GM18498 (cell line): ENCODE measurements around the gene YAP1.
A peak's percentile ranks its signal among the peaks of the same experiment; 100 is the strongest.
"Not testable (repeated sequence)": the region's sequence is repeated elsewhere in the genome, so short reads cannot be mapped to it uniquely, and the experiment has no call there.

Source experiments
- ATAC-seq: cut with Tn5 transposase; IDR thresholded peaks from one replicate; pipeline ENCODE4 v1.9.1; 2021; ENCODE audit warnings: mild to moderate bottlenecking, moderate library complexity; ENCODE audit not compliant: unreplicated experiment

The YAP1 gene

DNA sequence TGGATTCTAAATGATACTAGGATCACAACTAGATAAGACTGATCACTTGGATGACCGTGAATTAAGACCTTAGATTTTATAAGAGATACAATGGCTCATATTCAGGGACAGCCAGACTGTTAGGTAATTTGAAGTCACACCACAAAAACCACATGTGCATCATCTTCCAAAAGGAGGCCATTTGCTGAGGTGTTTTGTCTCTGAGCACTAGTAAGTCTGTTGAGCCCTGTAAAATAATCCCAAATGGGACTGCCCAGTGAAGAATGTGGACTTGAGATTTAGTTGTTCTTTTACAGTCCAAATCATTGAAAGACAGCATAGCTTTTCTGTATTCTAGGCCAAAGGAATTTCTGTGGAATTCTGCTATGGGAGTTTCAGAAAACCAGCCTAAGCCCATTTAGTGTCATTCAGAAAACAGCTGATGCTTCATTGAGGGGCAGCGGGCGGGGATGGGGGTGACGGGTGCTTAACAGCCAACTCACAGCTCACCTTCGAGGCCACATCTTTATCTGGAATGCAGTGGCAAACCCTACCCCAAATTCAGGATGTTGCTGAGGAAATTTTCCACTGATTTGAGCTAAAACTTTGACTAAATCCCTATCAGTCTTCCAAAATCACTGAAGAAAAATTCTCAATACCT is 127.0 kb downstream of the YAP1 start:
- no peak for ATAC-seq

DNA sequence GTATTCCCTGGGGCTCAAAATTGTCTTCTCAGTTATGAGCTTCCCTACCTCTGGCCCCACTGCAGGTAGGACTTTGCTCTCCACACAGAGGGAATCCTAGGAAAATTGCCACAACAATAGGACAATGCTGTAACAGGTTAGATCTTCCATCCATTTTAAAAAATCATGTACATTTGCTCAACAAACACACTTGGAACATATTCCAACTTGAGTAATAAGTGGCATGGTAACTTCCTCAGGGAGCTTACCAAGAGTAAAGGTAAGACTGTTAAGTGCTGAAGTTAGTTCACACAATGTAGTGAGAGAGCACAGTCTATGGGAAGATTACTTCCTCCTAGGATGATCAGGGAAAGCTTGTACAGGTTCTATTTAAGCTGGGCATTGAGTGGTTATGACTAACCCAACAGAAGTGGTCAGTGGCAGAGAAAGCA is 128.2 kb downstream of the YAP1 start:
- no peak for ATAC-seq

DNA sequence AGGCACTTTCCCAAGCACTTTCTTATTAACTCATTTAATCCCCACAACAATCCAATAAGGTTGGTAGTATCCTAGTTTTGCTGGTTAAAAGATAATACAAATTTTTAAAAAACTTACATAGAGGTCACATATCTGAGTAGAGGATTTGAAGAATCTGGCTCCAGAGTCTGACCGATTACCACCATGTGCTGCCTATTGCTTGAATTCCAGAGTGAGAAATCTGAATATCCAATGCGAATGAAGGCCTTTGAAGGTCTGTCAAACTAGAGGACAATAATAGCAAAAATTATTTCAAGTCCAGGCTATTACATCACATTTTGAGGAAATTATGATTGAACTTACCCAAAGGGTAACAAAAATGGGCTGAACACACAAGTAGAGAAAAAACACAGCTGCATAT is 129.2 kb downstream of the YAP1 start:
- ATAC-seq: no peak

DNA sequence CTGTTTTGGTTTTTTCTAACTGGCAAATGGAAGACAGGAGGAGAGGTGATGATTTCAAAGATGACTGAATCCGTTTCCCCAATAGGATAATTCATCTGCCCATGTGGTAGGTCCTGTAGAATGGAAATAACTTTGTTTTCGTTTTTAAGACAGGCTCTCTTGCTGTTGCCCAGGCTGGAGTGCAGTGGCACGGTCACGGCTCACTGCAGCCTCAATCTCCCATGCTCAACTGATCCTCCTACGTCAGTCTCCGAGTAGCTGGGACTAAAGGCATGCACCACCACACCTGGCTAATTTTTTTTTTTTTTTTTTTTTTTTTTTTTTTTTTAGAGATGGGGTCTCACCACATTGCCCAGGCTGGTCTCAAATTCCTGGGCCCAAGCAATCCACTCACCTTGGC is 129.7 kb downstream of the YAP1 start:
- ATAC-seq: no peak

DNA sequence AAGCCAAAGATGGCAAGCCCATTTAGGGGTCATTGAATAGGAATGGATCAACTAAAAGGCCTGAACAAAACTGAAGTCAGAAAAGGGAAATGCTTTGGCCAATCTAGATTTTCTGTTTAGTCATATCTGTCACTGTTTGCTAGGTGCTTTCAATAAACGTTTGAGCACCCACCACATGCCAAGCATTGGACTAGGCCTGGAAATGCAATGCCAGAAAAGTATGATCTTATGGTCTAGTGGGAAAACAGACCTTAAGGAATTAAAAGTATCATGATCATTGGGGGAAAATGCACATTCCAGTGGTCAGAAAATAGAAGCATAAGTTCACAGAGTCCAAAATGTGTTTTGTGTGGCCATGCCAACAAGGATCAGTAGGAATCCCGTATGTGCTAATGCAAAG is 130.3 kb downstream of the YAP1 start:
- ATAC-seq: peak; percentile 62

DNA sequence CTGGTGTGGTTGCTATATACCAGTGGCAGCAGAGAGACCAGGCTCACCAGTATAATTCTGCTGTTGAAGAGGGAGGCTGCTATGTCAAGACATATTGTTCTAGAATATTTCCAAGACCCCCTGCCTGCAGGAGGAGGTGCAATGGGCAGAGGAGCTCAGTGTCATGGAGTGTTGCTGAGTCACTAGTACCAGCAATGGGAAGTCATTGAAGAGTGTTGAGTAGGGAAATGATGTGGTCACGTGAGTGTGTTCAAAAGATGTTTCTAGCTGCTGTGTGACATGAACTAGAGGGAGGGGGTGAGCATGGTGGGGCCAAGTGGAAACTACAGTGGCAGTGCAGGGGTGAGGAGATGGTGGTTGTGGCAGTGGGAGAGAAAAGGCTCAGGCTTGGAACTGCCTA is 130.8 kb downstream of the YAP1 start:
- no peak for ATAC-seq

DNA sequence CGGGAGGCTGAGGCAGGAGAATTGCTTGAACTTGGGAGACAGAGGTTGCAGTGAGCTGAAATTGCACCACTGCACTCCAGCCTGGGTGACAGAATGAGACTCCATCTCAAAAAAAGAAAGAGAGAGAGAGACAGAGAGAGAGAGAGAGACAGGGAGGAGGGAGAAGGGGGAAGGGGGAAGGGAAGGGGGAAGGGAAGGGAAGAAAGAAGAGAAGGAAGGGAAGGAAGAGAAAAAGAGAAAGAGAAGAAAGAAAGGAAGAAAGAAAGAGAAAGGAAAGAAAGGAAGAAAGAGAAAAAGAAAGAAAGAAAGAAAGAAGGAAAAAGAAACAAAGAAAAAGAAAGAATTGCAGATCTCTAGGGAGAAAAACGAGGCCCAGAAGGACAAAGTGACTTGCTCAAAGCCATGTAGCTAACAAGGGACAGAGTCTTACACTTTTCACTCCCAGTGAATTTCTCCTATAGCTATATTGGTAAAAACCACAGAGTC is 133.2 kb downstream of the YAP1 start:
- no peak for ATAC-seq

DNA sequence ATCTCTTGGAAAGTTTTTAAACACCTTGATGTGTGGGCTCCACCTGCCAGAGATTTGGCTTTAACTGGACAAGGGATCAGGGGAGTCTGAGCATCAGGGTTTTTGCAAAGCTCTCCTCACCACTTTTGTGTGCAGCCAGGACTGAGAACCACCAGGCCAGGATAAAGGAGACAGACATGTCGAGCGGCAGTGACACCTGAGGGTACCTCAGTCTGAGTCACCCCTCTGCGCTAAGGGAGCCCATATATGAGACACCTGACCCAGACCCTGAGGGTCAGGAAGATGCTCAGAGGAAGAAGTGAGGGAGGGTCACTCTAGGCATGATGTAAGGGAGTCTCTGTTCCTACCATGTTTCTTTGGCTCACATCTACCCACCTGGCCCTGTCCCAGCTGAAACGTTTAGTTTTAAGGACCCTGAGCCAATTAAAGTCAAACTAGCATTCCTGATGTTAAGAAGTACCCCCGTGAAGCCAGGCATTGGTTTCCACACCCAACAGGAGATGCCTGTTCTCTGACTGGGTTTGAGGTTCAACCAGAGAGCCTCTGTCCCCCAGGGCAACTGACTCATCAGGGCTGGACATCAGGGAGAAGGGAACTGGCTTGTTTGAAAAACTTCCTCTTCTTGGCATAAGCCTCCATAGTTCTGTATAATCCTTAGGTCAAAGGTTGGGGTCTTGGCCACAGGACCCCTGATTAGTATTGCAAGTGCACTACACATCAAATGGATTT is 134.6 kb downstream of the YAP1 start:
- ATAC-seq: no peak

DNA sequence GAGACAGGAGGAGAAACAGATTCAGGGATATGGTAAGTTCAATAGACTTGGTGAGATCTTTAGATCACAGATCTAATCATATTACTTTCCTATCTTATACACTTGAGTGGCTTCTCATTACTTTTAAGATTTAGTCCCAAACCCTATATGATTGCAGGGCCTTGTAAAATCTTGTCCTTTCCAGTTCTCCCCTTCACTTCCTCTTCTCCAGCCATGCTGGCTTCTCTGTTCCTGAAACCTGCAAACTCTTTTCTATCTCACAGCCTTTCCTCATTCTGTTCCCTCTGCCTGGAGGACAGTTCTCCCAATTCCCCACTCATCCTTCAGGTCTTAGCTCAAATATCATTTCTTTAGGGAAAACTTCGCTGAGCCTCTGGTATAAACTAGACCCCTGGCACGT is 141.2 kb downstream of the YAP1 start:
- no peak for ATAC-seq

DNA sequence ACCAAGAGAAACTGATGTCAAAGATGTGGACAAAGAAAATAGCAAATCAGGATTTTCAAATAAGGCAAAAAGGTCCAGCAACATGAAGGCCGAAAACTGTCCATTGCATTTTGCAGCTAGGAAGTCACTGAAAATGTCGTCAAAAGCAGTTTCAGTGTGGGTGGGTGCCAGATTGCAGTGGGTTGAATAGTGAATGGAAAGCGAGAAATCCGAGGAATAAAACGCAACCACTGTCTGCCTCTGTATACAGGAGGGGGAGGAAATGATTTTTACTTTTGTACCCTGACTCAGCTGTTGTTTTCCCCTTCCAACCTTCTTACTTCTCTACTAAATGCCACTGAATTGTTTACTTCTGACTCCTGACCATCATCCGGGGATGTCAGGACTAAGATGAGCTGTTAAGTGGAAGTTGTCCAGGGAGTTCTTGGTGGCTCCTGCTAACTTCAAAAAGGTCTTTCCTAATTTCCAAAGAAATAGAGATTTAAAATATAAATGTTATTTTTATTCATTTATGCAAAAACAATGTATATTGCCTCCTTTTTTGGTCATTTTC is 142.2 kb downstream of the YAP1 start:
- ATAC-seq: no peak

DNA sequence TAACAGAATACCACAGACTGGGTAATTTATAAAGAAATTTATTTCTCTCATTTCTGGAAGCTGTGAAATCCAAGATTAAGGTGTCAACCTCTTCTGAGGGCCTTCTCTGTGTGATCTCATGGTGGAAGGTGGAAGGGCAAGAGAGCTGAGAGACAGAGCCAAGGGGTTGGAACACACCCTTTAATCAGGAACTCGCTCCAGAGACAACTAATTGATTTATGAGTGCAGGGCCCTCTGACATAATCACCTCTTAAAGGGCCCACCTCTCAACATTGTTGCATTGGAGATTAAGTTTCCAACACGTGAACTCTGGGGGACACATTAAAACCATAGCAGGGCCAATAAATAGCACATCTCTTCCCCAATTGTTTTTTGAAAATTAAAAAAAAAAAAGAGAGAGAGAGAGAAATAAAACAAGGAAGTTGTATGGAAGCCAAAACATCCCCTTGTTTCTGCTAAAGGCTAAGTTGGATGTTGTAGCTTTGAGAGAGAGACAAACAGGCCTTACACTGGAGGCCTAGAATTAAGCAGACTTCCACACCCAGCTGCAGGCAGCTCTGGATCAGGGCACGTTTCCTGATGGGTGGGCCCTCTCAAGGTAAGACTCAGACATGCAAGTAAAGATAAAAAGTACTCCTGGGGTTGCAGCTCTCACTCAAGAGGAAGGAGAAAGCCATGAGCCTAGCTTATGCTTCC is 142.9 kb downstream of the YAP1 start:
- ATAC-seq: no peak

DNA sequence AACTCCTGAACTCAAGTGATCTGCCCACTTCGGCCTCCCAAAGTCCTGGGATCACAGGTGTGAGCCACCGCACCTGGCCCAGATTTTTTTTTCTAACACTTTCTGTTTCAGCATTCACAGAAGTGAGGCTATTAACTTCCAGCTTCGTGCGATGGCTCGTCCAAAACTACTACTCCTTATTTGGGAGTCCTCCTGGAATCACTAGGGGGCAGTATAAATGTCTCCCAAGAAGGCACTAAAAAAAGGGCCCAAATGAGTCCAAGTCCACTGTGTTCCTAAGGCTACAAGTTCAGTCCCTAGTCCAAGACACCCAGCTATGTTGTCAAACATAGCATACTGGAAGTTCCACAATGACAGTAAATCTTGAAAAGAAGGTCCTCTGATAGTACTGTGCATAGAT is 143.8 kb downstream of the YAP1 start:
- ATAC-seq: no peak

DNA sequence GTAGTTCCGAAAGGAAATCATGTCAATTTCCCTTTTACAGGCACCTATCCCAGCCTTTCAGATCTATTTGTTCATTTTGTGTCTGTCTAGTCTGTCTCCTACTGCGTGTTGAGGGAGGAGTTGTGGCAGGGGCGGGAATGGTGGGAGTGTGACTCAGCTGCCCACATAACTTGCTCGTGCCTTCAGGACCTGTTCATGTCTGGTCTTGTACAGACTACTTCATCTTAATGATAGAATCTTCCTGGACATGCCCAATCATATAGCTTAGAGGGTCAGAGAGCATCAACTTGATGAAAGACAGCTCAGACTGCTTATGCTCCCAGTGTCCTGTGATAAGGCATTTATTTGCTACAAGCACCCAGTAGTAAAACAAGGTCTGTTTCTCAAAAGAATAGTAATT is 146.0 kb downstream of the YAP1 start:
- no peak for ATAC-seq

DNA sequence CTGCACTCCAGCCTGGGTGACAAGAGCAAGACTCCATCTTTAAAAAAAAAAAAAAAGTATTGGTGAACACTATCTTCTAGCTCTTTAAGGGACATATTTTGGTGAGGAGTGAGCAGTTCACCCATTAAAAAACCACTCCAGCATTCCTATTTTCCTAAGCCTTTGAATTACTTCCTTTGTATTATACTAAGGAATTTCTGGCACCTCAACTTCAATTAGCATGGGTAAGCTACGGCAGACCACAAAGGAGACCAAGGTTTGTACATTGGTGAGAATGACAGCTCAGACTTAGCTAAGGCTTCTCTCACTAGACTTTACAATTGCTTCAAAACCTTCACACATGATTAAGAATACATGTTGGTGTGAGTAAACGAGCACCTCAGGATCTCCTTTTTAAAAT is 150.0 kb downstream of the YAP1 start:
- no peak for ATAC-seq

DNA sequence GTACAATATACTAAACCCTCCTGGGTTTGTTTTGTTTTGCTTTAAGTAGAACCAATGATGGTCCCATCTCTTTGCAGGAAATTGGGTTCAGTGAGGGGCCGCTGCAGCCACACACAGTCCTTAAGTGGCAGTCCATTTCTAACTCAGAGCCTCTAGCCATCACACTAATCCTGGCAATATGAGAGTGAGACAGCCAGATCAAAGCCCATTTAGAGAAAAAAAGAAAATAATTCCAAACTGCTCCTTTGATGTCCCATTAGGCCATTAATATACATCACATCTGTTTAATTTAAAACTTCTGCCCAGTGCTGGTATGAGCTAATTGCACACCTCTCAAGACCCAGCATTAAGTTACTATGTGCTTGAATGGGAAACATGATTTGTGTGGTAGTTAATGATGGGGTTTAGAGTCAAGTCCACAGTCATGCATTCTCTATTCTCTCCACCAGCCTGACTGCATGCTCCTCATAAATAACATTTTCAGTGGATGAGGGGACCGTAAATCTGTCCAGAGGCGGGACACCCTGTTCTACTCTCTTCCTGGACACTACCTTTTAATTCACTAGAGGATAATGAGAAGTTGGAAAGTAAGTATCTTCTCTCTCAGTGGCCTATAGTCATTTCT is 153.2 kb downstream of the YAP1 start:
- ATAC-seq: no peak

DNA sequence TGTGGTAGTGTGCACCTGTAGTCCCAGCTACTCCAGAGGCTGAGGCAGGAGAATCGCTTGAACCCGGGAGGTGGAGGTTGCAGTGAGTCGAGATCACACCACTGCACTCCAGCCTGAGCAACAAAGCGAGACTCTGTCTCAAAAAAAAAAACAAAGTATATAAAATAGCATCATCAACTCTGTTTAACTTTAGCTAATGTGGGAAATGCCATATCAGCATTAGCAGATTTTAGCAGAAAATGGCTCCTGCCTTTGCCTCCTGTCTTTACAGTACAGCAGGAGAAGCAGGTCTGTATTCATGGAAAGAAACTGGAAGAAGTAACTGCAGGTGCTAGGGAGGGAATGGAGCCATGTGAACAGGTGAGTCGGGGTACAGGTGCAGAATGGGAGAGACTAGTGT is 154.5 kb downstream of the YAP1 start:
- not testable (repeated sequence) for ATAC-seq

DNA sequence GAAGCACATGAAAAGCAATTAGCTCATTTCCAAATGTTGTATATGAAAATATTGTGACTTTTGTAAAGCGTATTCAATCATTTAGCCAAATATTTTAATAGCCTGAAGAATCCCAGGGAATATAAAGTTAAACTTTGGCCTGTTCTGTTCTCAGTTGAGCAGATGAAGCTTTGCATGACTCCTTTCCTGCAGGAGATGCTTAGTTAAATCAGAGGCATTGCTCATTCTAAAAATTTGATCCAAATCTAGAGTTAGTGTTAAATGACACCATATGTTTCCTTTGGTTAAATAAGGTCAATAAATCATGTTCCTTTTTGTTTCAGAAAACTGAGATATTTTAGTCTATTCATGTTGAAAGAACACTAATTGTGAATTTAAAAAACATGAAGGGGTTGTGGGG is 155.9 kb downstream of the YAP1 start:
- ATAC-seq: no peak

DNA sequence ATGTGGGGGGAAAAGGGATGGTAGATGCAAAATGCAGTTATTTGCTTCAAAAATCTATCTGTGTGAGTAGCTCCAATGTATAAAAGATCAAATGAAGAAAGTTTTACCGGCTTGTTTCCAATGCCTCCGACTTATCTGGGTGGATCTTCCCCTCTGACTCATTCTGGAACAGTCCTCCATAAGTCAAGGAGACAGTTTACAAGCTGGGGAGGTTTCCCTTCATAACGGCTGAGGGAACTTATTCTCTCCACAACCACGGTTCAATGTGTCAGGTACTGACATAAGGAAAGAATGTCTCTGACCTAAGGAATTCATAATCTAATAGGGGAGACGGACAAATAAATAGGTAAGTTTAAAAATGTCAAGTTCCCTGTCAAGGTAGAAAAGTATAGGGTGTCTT is 157.4 kb downstream of the YAP1 start:
- ATAC-seq: no peak

DNA sequence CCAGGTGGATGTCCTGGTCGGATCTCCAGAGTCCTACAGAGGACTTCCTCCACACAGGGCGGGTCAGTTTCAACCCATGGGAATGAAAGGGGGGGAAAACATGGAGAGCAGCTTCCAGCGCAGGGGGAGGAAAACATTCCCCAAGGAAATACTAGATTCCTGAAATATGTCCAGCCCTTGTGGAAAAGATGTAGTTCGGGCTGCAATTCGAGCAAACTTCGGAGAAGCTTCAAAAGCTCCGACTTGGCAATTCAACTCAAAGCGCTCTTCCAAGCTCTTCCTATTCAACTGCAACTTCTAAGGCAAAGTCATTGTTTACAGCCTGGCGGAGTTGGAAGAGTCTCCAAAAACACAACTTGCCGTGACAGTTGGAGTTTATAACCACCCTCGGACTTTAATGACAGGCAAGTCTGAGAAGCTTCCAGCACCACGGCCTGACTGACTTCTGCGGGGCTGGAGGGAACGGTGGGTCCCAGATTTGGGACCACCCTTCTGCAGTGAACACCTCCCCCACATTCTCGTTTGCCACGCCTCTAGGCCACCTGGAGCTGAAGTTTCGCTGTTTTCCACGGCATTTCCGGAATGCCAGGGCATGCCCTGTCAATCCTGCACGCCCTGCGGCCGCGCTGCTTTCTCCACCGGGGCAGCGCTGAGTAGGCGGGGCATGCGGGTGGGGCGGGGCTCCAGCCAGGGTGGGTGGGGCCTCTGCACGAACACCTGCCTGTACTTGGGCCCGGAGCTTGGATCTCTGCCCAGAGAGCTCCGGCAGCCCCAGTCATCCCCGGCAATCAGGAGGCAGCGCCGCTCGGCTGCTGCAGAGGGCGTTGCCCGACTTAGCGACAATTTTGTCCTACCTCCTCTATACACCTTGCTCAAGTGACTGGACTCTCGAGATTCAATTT is 158.1 kb downstream of the YAP1 start:
- peak; percentile 95 for ATAC-seq

DNA sequence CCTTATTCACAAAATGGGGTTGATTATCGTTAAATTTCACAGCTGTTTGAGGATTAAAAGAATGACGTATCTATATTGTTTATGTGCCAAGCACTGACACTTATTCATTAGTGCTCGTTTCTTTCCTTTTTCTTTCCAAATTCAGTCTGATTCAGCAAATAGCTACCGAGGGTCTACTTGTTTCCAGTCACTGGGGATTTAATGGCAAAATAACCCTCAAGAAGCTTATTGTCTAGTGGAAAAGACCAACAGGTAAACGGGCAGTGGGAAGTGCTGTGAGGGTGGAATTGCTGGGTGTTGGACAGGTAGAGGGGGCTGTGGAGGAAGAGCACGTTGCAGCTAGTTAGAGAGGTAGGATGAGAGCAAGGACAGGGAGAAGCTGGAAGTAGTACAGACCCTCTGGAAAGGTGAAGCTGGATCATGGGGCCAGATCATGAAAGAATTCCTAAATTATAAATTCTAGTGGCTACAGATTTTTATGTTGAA is 158.8 kb downstream of the YAP1 start:
- ATAC-seq: no peak
